ENCODE measurements around the gene RNPS1.

The RNPS1 gene

DNA sequence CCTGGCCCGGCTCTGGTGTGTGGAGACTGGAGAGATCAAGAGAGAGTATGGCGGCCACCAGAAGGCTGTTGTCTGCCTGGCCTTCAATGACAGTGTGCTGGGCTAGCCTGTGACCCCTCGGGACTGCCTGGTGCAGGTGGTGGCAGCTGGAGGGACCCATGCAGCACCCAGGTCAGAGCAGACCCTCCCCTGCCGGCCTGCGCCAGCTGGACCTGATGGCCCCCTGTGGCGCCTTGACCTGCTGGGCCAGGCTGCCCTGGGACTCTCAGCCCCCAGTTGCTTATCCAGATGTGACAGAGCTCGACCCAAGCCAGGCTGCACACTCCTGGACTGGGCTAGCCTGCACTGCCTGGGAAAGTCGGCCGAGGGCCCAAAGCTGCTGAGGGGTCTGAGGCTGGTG is 59.2 kb downstream of the RNPS1 start:
- Histone ChIP-seq H3K4me2 (ENCODE audit: low read depth, low read length) (no peak overlapping the region), H3K27me3 (replicated peaks; ENCODE audit: insufficient read depth, low read length) (no peaks in the 10 kb centered on the region), H3K4me1 (ENCODE audit: low read length) (peaks cover 13% of the 10 kb centered on the region), H3K9me3 (replicated peaks; ENCODE audit: insufficient read depth, low read length) (no peaks in the 10 kb centered on the region), H3K79me2 (ENCODE audit: low read length) (peaks cover 40% of the 10 kb centered on the region), H3F3A (ENCODE audit: insufficient read depth, low read length) (peaks cover 3% of the 10 kb centered on the region; the same call in 1 of the 2 replicates), H4K20me1 (ENCODE audit: insufficient read depth, low read length) (no peaks in the 10 kb centered on the region), H3K27ac (ENCODE audit: low read length) (no peak overlapping the region), H2AFZ (ENCODE audit: low read length) (no peak overlapping the region), H3K4me3 (ENCODE audit: low read length) (no peak overlapping the region), H3K36me3 (replicated peaks; ENCODE audit: insufficient read depth, low read length) (no peaks in the 10 kb centered on the region; the same call in 1 of the 2 replicates), H3K9me2 (replicated peaks; ENCODE audit: insufficient read depth, low read length) (no peaks in the 10 kb centered on the region), H3K9ac (ENCODE audit: low read length) (no peak overlapping the region)
- TF ChIP-seq EZH2phosphoT487 (IDR thresholded peaks at IDR 0.05; ENCODE audit: low read length), result no peak
- TF ChIP-seq, protein P1, sequence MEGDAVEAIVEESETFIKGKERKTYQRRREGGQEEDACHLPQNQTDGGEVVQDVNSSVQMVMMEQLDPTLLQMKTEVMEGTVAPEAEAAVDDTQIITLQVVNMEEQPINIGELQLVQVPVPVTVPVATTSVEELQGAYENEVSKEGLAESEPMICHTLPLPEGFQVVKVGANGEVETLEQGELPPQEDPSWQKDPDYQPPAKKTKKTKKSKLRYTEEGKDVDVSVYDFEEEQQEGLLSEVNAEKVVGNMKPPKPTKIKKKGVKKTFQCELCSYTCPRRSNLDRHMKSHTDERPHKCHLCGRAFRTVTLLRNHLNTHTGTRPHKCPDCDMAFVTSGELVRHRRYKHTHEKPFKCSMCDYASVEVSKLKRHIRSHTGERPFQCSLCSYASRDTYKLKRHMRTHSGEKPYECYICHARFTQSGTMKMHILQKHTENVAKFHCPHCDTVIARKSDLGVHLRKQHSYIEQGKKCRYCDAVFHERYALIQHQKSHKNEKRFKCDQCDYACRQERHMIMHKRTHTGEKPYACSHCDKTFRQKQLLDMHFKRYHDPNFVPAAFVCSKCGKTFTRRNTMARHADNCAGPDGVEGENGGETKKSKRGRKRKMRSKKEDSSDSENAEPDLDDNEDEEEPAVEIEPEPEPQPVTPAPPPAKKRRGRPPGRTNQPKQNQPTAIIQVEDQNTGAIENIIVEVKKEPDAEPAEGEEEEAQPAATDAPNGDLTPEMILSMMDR (IDR thresholded peaks at IDR 0.05; ENCODE audit: low read length), result no peak
- no peak for TF ChIP-seq EZH2 (optimal IDR thresholded peaks at IDR 0.05; ENCODE audit: low read depth, low read length)
- DNase-seq, result no peak

DNA sequence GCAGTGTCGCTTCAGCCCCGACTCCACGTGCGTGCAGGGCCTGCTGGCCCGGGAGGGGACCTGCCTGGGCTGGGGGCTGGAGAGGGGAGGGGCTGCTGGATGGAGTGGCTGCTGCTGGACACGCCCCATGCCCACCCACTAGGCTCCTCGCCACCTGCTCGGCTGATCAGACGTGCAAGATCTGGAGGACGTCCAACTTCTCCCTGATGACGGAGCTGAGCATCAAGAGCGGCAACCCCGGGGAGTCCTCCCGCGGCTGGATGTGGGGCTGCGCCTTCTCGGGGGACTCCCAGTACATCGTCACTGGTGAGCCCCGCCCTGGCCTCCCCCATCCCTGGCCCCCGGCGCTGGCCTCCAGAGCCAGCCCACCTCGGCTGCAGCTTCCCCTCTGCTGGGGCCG is 59.6 kb downstream of the RNPS1 start:
- Histone ChIP-seq H3K9me2 (replicated peaks; ENCODE audit: insufficient read depth, low read length) (no peaks in the 10 kb centered on the region), H3F3A (ENCODE audit: insufficient read depth, low read length) (peaks cover 3% of the 10 kb centered on the region; the same call in 1 of the 2 replicates), H3K9me3 (replicated peaks; ENCODE audit: insufficient read depth, low read length) (no peaks in the 10 kb centered on the region), H3K4me1 (ENCODE audit: low read length) (peaks cover 12% of the 10 kb centered on the region), H3K27me3 (replicated peaks; ENCODE audit: insufficient read depth, low read length) (no peaks in the 10 kb centered on the region; the same call in 1 of the 2 replicates), H3K79me2 (ENCODE audit: low read length) (peaks cover 35% of the 10 kb centered on the region), H3K36me3 (replicated peaks; ENCODE audit: insufficient read depth, low read length) (no peaks in the 10 kb centered on the region; the same call in 1 of the 2 replicates), H3K4me3 (ENCODE audit: low read length) (no peak overlapping the region), H4K20me1 (ENCODE audit: insufficient read depth, low read length) (no peaks in the 10 kb centered on the region), H3K4me2 (ENCODE audit: low read depth, low read length) (no peak overlapping the region), H3K9ac (ENCODE audit: low read length) (no peak overlapping the region), H2AFZ (ENCODE audit: low read length) (no peak overlapping the region), H3K27ac (ENCODE audit: low read length) (no peak overlapping the region)
- DNase-seq, result no peak
- TF ChIP-seq, protein P1 (IDR thresholded peaks at IDR 0.05; ENCODE audit: low read length), result no peak
- no peak for TF ChIP-seq EZH2phosphoT487 (IDR thresholded peaks at IDR 0.05; ENCODE audit: low read length)
- no peak for TF ChIP-seq EZH2 (optimal IDR thresholded peaks at IDR 0.05; ENCODE audit: low read depth, low read length)

DNA sequence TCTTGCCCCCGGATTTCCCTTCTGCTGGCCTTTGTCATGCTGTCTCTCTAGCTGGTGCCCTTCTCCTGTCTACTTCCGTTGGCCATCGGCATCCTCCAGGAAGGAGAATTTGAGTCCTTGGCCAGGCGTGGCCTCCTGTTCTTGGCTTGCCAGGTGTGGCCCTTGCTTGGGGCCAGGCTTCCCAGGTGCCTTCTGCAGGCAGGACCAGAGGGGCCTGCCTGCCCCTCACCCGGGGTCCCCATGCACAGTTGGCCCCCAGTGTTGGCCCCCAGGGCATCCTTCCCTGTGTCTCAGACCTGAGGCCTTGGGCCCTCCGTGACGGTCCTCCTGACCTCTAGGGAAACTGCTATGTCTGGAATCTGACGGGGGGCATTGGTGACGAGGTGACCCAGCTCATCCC is 60.1 kb downstream of the RNPS1 start:
- Histone ChIP-seq H3K27me3 (replicated peaks; ENCODE audit: insufficient read depth, low read length) (no peaks in the 10 kb centered on the region; the same call in none of the 2 replicates), H3K27ac (ENCODE audit: low read length) (no peak overlapping the region), H3K4me3 (ENCODE audit: low read length) (no peak overlapping the region), H4K20me1 (ENCODE audit: insufficient read depth, low read length) (no peaks in the 10 kb centered on the region), H3K4me1 (ENCODE audit: low read length) (peaks cover 7% of the 10 kb centered on the region), H3K9me3 (replicated peaks; ENCODE audit: insufficient read depth, low read length) (no peaks in the 10 kb centered on the region), H3F3A (ENCODE audit: insufficient read depth, low read length) (0 out of 2 replicates have a peak, but pooled peaks cover 3% of the 10 kb centered on the region), H3K9me2 (replicated peaks; ENCODE audit: insufficient read depth, low read length) (no peaks in the 10 kb centered on the region), H3K36me3 (replicated peaks; ENCODE audit: insufficient read depth, low read length) (no peaks in the 10 kb centered on the region; the same call in 1 of the 2 replicates), H3K9ac (ENCODE audit: low read length) (no peak overlapping the region), H3K4me2 (ENCODE audit: low read depth, low read length) (no peak overlapping the region), H3K79me2 (ENCODE audit: low read length) (peaks cover 31% of the 10 kb centered on the region), H2AFZ (ENCODE audit: low read length) (no peak overlapping the region)
- TF ChIP-seq, protein P1 (IDR thresholded peaks at IDR 0.05; ENCODE audit: low read length), result no peak
- TF ChIP-seq EZH2 (optimal IDR thresholded peaks at IDR 0.05; ENCODE audit: low read depth, low read length) (no peak), EZH2phosphoT487 (IDR thresholded peaks at IDR 0.05; ENCODE audit: low read length) (no peak)
- DNase-seq, result no peak

Data from MM.1S (cell line).